H1 (cell line): ENCODE results near the gene TNRC6B. TPM values are rescaled to one million over a fixed set of nuclear protein-coding genes. Genes with fewer than 3 reads are reported as not detected.

Source experiments
- FOSL1 ChIP-seq: IDR thresholded peaks from 2 replicates; pipeline ENCODE4 v1.6.1; 2011; ENCODE audit warnings: mild to moderate bottlenecking, low read depth, low read length, moderate library complexity; ENCODE audit not compliant: insufficient read depth
- GABPA ChIP-seq: IDR thresholded peaks from 2 replicates; pipeline ENCODE4 v1.6.1; 2011; ENCODE audit warnings: mild to moderate bottlenecking, low read length, moderate library complexity, borderline replicate concordance; ENCODE audit not compliant: insufficient read depth
- RNF2 ChIP-seq: fragments of 200-900, 300-1000 bp; sonication (generic); IDR thresholded peaks from 2 replicates; pipeline ENCODE4 v1.7.1; 2016; ENCODE audit warnings: borderline replicate concordance, low read depth, mild to moderate bottlenecking, antibody characterized with exemption, low read length; ENCODE audit not compliant: poor library complexity, severe bottlenecking; ENCODE audit errors: missing control alignments
- polyA plus RNA-seq, 7 experiments: library from polyadenylated mRNA; depleted of rRNA in 3 of 7; stranded (reverse) in 5 of 7; unstranded in 2 of 7; fragments of >200 nt in 5 of 7; fragments of 200-250 nt in 2 of 7; gene quantifications; 1 replicate in 5 of 7; 2 replicates in 1 of 7; 4 replicates in 1 of 7; pipeline versions ENCODE4 v1.2.1 to v1.2.3, GENCODE V29; 2011 to 2013; ENCODE audit warnings: missing spikeins in 2 of 7, mixed read lengths in 2 of 7
- total RNA-seq: library from RNA; stranded (reverse); fragmentation: NEBNext Ultra II Directional; extraction: Animal tissue kit (Norgen Biotek cat#: 25700); gene quantifications from 2 replicates; pipeline ENCODE4 v1.2.1, GENCODE V29; 2021

The TNRC6B gene
- total and polyA plus RNA-seq, 2 of the 8 experiments (the other 6 are each of a cell fraction or from before 2014, with no cell fraction given), result 12.5 to 48.9 TPM

DNA sequence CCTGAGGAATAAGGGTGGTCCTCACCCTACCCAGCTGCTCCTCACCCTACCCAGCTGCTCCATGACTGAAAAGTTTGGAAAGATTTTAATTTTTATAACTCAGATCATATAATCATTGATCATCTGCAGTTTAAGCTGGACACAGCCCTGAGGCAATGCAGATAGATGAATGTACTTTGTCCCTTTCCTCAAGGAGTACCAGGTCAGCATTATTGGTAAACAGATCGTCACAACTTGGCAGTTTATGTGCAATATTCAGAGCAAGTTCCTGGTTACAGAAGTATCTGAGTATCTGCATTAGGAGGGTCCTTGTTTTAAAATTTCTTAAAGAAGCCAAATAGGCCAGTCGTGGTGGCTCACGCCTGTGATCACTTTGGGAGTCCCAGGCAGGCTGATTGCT, 3.6 kb downstream of the TNRC6B start (continued):
- TF ChIP-seq RNF2, result no peak
- no peak for TF ChIP-seq FOSL1
- no peak for TF ChIP-seq GABPA
